Transverse colon (tissue), 4 donors: ENCODE measurements around the gene HPN. TPM values are rescaled to one million over a fixed set of nuclear protein-coding genes. Genes with fewer than 3 reads are reported as not detected.

Experiments used
- DNase-seq: peaks from one replicate; pipeline ENCODE4 v3.0.0-alpha.2; 2019
- H3K27ac ChIP-seq, 4 donors: fragments of 200-600 bp; sonication (generic); 2 replicates each; pipeline ENCODE4 v1.5.1; 2016 to 2018; ENCODE audit warnings: inconsistent platforms in 4 of 4
- H3K27me3 ChIP-seq: fragments of 200-600 bp; sonication (generic); 2 replicates; pipeline ENCODE4 v1.5.1; 2017; ENCODE audit warnings: inconsistent platforms
- H3K36me3 ChIP-seq, 4 donors: fragments of 200-600 bp; sonication (generic); 2 replicates each; pipeline ENCODE4 v1.5.1; 2017 to 2019; ENCODE audit warnings: inconsistent platforms in 4 of 4
- H3K4me1 ChIP-seq, 4 donors: fragments of 200-600 bp; sonication (generic); 2 replicates each; pipeline ENCODE4 v1.5.1; 2017 to 2020; ENCODE audit warnings: inconsistent platforms in 4 of 4
- H3K4me3 ChIP-seq, 4 donors: fragments of 200-600 bp; sonication (generic); 1 replicate in 1 of 4; 2 replicates in 3 of 4; pipeline versions ENCODE4 v1.5.1 to v1.6.1; 2017 to 2019; ENCODE audit warnings: inconsistent platforms in 4 of 4
- H3K9me3 ChIP-seq, 2 donors: fragments of 200-600 bp; sonication (generic); 2 replicates each; pipeline ENCODE4 v1.5.1; 2017 to 2019; ENCODE audit warnings: inconsistent platforms in 2 of 2
- EP300 ChIP-seq: sonication (generic); formaldehyde crosslinking; IDR thresholded peaks from one replicate; pipeline ENCODE4 v1.6.1; 2017; ENCODE audit warnings: antibody characterized with exemption, low read depth
- POLR2A ChIP-seq: fragments of 450-650 bp; IDR thresholded peaks from one replicate; pipeline ENCODE4 v1.6.1; 2016; ENCODE audit warnings: antibody characterized with exemption, mild to moderate bottlenecking, moderate library complexity
- POLR2AphosphoS5 ChIP-seq, 3 donors: sonication (generic); formaldehyde crosslinking; IDR thresholded peaks; one replicate each; pipeline ENCODE4 v1.6.1; 2016; ENCODE audit warnings: antibody characterized with exemption in 3 of 3
- WGBS, 2 donors: methylation state at CpG; one replicate each; pipeline ENCODE4 v1.1.5; 2018; ENCODE audit warnings: low coverage in 1 of 2; 5-methylcytosine and 5-hydroxymethylcytosine counted together
- in situ Hi-C, 4 donors: fragments of 200-750 bp; cut with MboI; loops; one replicate each; pipeline versions ENCODE4 v1.15.0 to v1.15.1; 2017; ENCODE audit warnings: low sequenced_read_pairs in 3 of 4, low pct_ligation_motif_present in 1 of 4, low pct_unique_long_range_greater_than_20kb in 1 of 4
- intact Hi-C: fragments of 100-400 bp; cut with DNase I; formaldehyde crosslinking; loops from one replicate; pipeline ENCODE4 v1.15.1; 2023; ENCODE audit warnings: low total_unique reads
- total RNA-seq, 4 donors: library from RNA; depleted of rRNA; stranded (reverse); fragments of >200 nt; gene quantifications; one replicate each; pipeline ENCODE4 v1.1.0, GENCODE V29; 2016
- TF ChIP-seq, protein P1 (sequence below), 5 experiments: fragments of 200-600 bp in 3 of 5; fragments of 450-650 bp in 2 of 5; sonication (generic) in 3 of 5; IDR thresholded peaks; 1 replicate in 2 of 5; 2 replicates in 3 of 5; pipeline ENCODE4 v1.5.1; 2016 to 2017; ENCODE audit warnings: antibody characterized with exemption in 5 of 5, inconsistent platforms in 3 of 5, mild to moderate bottlenecking in 2 of 5, moderate library complexity in 1 of 5

The HPN gene
- total RNA-seq, 4 donors from 2014 or later, result 0.32 to 0.68 TPM; not detected in 2

DNA sequence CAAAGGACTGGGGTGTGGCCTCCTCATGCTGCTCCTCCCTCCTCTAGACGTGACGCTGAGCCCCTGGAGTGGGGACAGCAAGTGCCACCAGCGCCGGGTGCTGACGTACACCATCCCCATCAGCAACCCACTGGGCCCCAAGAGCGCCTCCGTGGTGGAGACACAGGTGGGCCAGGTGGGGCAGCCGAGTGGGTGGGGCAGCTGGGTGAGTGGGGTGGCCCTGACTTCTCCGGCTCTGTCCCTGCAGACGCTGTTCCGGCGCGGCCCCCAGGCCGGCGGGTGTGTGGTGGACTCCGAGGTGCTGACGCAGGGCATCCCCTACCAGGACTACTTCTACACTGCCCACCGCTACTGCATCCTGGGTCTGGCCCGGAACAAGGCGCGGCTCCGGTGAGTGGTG, 22.4 kb upstream of the HPN start:
- in situ Hi-C loops (loop anchor here in 2 of 4 donors (5.0 to 10.0 kb wide), 2 partner anchors 42 to 54 kb away; partner anchors contain the start of gene ZNF792 (in 1 of the 2)), intact Hi-C loops (no loop called here)
- Histone ChIP-seq H3K27ac (no peak overlapping the region), H3K4me1 (peaks cover 0 to 5% (median 0%) of the 10 kb centered on the region in 4 donors), H3K27me3 (no peaks in the 10 kb centered on the region), H3K9me3 (no peaks in the 10 kb centered on the region), H3K36me3 (peaks cover 0 to 29% (median 14%) of the 10 kb centered on the region in 4 donors), H3K4me3 (no peak overlapping the region)
- no peak for DNase-seq
- TF ChIP-seq EP300 (no peak), POLR2AphosphoS5 (IDR thresholded peaks at IDR 0.05) (no peak), POLR2A (no peak)
- TF ChIP-seq, protein P1, sequence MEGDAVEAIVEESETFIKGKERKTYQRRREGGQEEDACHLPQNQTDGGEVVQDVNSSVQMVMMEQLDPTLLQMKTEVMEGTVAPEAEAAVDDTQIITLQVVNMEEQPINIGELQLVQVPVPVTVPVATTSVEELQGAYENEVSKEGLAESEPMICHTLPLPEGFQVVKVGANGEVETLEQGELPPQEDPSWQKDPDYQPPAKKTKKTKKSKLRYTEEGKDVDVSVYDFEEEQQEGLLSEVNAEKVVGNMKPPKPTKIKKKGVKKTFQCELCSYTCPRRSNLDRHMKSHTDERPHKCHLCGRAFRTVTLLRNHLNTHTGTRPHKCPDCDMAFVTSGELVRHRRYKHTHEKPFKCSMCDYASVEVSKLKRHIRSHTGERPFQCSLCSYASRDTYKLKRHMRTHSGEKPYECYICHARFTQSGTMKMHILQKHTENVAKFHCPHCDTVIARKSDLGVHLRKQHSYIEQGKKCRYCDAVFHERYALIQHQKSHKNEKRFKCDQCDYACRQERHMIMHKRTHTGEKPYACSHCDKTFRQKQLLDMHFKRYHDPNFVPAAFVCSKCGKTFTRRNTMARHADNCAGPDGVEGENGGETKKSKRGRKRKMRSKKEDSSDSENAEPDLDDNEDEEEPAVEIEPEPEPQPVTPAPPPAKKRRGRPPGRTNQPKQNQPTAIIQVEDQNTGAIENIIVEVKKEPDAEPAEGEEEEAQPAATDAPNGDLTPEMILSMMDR (IDR thresholded peaks at IDR 0.05), result no peak
- 96% methylated on average over 22 of the region's 22 CpGs; no CpG with 5 or more reads in 1 of the 2 donors for WGBS, 2 donors

DNA sequence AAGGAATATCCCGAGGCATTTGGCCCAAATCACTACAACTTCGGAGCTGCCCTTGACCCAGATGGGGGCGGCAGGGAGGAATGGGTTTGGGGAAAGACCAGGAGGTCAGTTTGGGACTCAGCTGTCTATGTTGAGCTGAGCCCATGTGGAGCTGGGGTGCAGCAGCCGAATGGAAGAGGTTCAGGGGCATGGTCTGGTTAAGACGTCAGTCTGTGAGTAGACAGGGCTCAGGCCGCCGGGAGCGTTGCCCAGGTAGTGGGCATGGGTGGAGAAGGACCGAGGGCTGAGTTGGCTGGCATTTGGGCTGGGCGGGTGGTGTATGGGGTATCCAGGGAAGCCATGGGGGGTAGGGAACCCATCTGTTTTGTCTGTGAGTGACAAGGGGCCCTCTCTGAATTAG, 20.5 kb upstream of the HPN start:
- H3K27ac ChIP-seq, result no peak overlapping the region
- no peak for TF ChIP-seq POLR2AphosphoS5 (IDR thresholded peaks at IDR 0.05)
- TF ChIP-seq, protein P1 (IDR thresholded peaks at IDR 0.05), result no peak
- in situ Hi-C loops, result no loop called here
- no peak overlapping the region for H3K4me3 ChIP-seq
- DNase-seq, result no peak
- no peaks in the 10 kb centered on the region for H3K27me3 ChIP-seq
- intact Hi-C loops, result no loop called here
- H3K36me3 ChIP-seq, result peaks cover 0 to 29% (median 14%) of the 10 kb centered on the region in 4 donors
- no peaks in the 10 kb centered on the region for H3K4me1 ChIP-seq
- WGBS, 2 donors, result 80 to 93% methylated on average over 2 to 10 of the region's 10 CpGs
- H3K9me3 ChIP-seq, result no peaks in the 10 kb centered on the region

DNA sequence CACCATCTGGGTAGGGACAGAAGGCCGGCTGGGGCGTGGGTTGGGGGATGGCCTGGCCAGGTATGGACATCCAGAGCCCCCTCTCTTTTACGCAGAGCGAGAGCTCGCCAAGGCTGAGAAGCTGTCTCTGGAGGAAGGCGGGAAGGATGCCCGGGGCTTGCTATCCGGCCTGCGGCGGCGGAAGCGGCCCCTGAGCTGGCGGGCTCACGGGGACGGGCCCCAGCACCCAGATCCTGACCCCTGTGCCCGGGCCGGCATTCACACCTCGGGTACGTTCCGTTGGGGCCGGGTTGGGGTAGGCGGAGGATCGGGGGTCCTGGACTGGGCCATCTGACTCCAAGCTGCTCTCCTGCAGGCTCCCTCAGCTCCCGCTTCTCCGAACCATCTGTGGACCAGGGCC, 19.9 kb upstream of the HPN start:
- TF ChIP-seq, protein P1 (IDR thresholded peaks at IDR 0.05), result no peak
- TF ChIP-seq POLR2A, result no peak
- TF ChIP-seq POLR2AphosphoS5 (IDR thresholded peaks at IDR 0.05), result no peak
- TF ChIP-seq EP300, result no peak
- 94 to 97% methylated on average over 3 to 25 of the region's 25 CpGs for WGBS, 2 donors
- H3K36me3 ChIP-seq, result peaks cover 0 to 29% (median 14%) of the 10 kb centered on the region in 4 donors

DNA sequence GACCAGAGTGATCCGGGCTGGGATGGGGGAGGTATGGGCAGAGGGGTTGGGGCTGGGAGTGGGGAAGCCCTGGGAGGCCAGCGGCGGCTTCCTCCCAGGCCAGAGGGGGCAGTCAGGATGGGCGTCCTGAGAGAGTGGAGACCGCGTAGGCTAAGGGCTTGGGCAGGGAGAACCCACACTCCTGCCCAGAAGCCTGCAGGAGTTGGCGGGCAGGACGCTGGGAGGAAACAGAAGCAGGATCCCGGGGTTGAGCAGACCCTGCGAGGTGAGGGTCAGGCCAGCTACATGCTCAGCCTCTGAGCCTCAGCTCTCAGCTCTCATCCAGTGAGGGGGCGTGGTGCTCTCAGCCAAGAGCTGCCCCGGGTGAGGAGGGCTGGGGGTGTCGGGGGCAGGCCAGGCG, 19.1 kb upstream of the HPN start:
- in situ Hi-C loops, result no loop called here
- no peak for DNase-seq

More for the DNA sequence above, 19.9 kb upstream of the HPN start:
- in situ Hi-C loops (no loop called here), intact Hi-C loops (no loop called here)
- DNase-seq, result no peak
- Histone ChIP-seq H3K4me1 (no peaks in the 10 kb centered on the region), H3K4me3 (no peak overlapping the region), H3K27ac (no peak overlapping the region), H3K9me3 (no peaks in the 10 kb centered on the region), H3K27me3 (no peaks in the 10 kb centered on the region)

More for the DNA sequence above, 19.1 kb upstream of the HPN start:
- Histone ChIP-seq H3K9me3 (no peaks in the 10 kb centered on the region), H3K4me3 (no peak overlapping the region), H3K4me1 (no peaks in the 10 kb centered on the region), H3K27me3 (no peaks in the 10 kb centered on the region), H3K36me3 (peaks cover 0 to 29% (median 14%) of the 10 kb centered on the region in 4 donors), H3K27ac (no peak overlapping the region)
- WGBS, 2 donors, result 95% methylated on average over 11 of the region's 14 CpGs; no CpG with 5 or more reads in 1 of the 2 donors
- TF ChIP-seq EP300, result no peak
- no peak for TF ChIP-seq POLR2A
- TF ChIP-seq POLR2AphosphoS5 (IDR thresholded peaks at IDR 0.05), result no peak
- TF ChIP-seq, protein P1 (IDR thresholded peaks at IDR 0.05), result no peak
- intact Hi-C loops, result no loop called here
